COLO829 (cell line): ENCODE measurements around the gene PPARGC1A.

ENCODE experiments used
- DNase-seq: peaks from one replicate; pipeline ENCODE4 v3.0.0; 2012; ENCODE audit warnings: low spot score

PPARGC1A gene

GRCh38 chr4:23906839-23907238, 17.0 kb upstream of the PPARGC1A start:
- DNase-seq: no peak

GRCh38 chr4:23904639-23905071, 14.8 kb upstream of the PPARGC1A start:
- no peak for DNase-seq

GRCh38 chr4:23903859-23904438, 14.1 kb upstream of the PPARGC1A start:
- no peak for DNase-seq

- DNase-seq: no peak
Observed at GRCh38 chr4:23902222-23902804, 12.5 kb upstream of the PPARGC1A start.

GRCh38 chr4:23900636-23901035, 10.8 kb upstream of the PPARGC1A start:
- no peak for DNase-seq

- DNase-seq: no peak
Observed at GRCh38 chr4:23899565-23899964, 9.7 kb upstream of the PPARGC1A start.

- DNase-seq: no peak
Observed at GRCh38 chr4:23897564-23898109, 7.8 kb upstream of the PPARGC1A start.

- peak; percentile 5 for DNase-seq
Observed at GRCh38 chr4:23894021-23894420, 4.2 kb upstream of the PPARGC1A start.

GRCh38 chr4:23891064-23891421, 1.2 kb upstream of the PPARGC1A start:
- DNase-seq: no peak

- DNase-seq: no peak
Observed at GRCh38 chr4:23890369-23891063, 669 bp upstream of the PPARGC1A start.

GRCh38 chr4:23889391-23889790, 456 bp downstream of the PPARGC1A start:
- DNase-seq: no peak

- peak; percentile 35 for DNase-seq
Observed at GRCh38 chr4:23888421-23889319, 1.2 kb downstream of the PPARGC1A start.

- no peak for DNase-seq
Observed at GRCh38 chr4:23887989-23888388, 1.9 kb downstream of the PPARGC1A start.

- DNase-seq: no peak
Observed at GRCh38 chr4:23887173-23887572, 2.7 kb downstream of the PPARGC1A start.

- DNase-seq: no peak
Observed at GRCh38 chr4:23885943-23886590, 3.8 kb downstream of the PPARGC1A start.

GRCh38 chr4:23884741-23885140, 5.1 kb downstream of the PPARGC1A start:
- DNase-seq: no peak

- no peak for DNase-seq
Observed at GRCh38 chr4:23884261-23884660, 5.6 kb downstream of the PPARGC1A start.

GRCh38 chr4:23882976-23883531, 6.8 kb downstream of the PPARGC1A start:
- no peak for DNase-seq

- DNase-seq: no peak
Observed at GRCh38 chr4:23881674-23882337, 8.0 kb downstream of the PPARGC1A start.

- peak; percentile 14 for DNase-seq
Observed at GRCh38 chr4:23881052-23881501, 8.8 kb downstream of the PPARGC1A start.
